Central memory CD8-positive, alpha-beta T cell (primary cell): Measurements from ENCODE around the gene RPUSD4.

ENCODE experiments used
- ATAC-seq: fragments of 150-1000 bp; cut with Tn5 transposase; replicated peaks from 2 replicates; pipeline ENCODE4 v1.10.0; 2022; ENCODE audit warnings: mild to moderate bottlenecking, moderate FRiP score, moderate number of reproducible peaks; ENCODE audit not compliant: poor library complexity, severe bottlenecking; ENCODE audit errors: extremely low read depth
- DNase-seq, 2 donors: peaks; one replicate each; pipeline ENCODE4 v3.0.0; 2021; ENCODE audit warnings: low spot score in 2 of 2
- H3K27ac Mint-ChIP-seq: one replicate; pipeline ENCODE4 v1.8.0; 2022; ENCODE audit warnings: low read depth, mild to moderate bottlenecking, moderate library complexity, mixed read lengths
- H3K27me3 Mint-ChIP-seq: one replicate; pipeline ENCODE4 v1.8.0; 2022; ENCODE audit warnings: mixed read lengths
- H3K36me3 Mint-ChIP-seq: one replicate; pipeline ENCODE4 v1.8.0; 2022; ENCODE audit warnings: mild to moderate bottlenecking, moderate library complexity, mixed read lengths; ENCODE audit not compliant: insufficient read depth
- H3K4me1 Mint-ChIP-seq: one replicate; pipeline ENCODE4 v1.8.0; 2022; ENCODE audit warnings: mixed read lengths
- H3K4me3 Mint-ChIP-seq: one replicate; pipeline ENCODE4 v1.8.0; 2022; ENCODE audit warnings: mild to moderate bottlenecking, moderate library complexity, mixed read lengths
- H3K9me3 Mint-ChIP-seq: one replicate; pipeline ENCODE4 v1.8.0; 2022; ENCODE audit warnings: mixed read lengths

Gene RPUSD4

DNA sequence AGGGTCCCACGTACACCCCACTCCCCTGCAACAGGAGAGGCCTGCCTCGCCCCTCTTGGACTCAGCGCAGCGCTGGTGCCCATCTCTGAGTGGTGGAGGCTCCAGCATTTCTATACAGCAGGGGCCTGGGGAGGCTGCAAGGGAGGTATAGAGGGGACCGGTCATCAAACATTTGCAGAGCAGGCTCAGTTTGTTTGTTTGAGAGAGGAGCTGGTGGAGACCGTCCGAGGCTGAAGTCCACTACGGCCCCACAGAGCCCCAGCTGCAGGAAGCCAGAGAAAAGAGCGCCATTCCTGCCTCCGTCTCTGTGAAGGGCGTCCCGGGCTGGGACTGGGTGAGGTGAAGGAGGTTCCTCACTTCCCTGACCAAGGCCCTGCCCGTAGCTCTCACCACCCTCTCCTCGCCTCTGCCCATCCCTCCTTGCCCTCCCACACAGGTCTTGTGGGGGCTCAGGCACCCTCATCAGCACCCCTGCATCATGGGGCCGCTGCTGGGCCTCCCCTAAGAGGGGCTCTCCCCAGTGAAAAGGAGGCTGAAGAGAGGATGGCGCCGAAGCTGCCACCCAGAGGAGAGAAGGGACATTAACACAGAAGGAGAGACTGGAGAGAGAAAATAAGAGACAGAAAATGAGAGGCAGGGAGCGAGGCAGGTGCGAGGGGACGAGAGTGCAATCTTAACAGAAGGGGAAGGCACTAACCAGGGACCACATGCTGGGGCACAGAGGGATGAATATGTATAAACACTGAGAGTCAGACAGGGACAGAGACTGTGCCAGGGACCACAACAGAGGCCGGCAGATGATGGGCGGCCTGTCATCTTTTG, 24.5 kb downstream of the RPUSD4 start:
- ATAC-seq (no peak), DNase-seq (no peak)
- H3K9me3 Mint-ChIP-seq: no peaks in the 10 kb centered on the region
- H3K36me3 Mint-ChIP-seq: peaks cover 1% of the 10 kb centered on the region
- no peak overlapping the region for H3K4me3 Mint-ChIP-seq
- H3K27ac Mint-ChIP-seq: no peak overlapping the region
- H3K27me3 Mint-ChIP-seq: no peaks in the 10 kb centered on the region
- no peaks in the 10 kb centered on the region for H3K4me1 Mint-ChIP-seq

DNA sequence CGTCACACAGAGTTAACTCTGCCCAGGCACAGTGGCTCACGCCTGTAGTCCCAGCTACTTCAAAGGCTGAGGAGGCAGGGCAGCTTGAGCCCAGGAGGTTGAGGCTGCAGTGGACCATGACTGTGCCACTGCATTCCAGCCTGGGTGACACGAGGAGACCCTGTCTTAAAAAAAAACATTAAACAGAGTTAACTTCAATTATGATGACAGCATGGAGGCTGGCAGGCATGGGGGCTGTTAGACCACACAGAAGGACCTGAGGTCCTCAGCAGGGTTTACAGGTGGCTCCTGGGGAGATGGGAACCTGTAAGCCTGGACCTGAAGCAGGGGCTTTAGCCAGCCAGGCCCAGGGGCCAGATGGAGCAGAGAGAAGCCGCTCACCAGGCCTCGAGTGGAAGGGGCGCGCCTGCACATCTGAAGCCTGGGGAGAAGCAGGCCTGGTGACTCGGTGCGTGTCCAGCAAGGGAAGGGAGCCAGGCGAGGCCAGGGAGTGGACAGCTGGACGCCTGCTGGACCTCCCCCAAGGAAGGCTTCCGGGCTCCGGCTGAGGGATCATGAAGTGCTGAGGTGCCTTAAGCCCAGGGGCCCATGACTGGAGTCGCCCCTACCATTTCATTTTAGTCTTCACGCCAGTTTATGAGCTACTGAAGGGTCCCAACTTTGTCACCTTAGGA, 25.3 kb downstream of the RPUSD4 start:
- ATAC-seq (no peak), DNase-seq (no peak)
- Mint-ChIP-seq H3K4me3 (no peak overlapping the region), H3K36me3 (peaks cover 5% of the 10 kb centered on the region), H3K27ac (no peak overlapping the region), H3K4me1 (no peaks in the 10 kb centered on the region), H3K27me3 (no peaks in the 10 kb centered on the region), H3K9me3 (no peaks in the 10 kb centered on the region)

DNA sequence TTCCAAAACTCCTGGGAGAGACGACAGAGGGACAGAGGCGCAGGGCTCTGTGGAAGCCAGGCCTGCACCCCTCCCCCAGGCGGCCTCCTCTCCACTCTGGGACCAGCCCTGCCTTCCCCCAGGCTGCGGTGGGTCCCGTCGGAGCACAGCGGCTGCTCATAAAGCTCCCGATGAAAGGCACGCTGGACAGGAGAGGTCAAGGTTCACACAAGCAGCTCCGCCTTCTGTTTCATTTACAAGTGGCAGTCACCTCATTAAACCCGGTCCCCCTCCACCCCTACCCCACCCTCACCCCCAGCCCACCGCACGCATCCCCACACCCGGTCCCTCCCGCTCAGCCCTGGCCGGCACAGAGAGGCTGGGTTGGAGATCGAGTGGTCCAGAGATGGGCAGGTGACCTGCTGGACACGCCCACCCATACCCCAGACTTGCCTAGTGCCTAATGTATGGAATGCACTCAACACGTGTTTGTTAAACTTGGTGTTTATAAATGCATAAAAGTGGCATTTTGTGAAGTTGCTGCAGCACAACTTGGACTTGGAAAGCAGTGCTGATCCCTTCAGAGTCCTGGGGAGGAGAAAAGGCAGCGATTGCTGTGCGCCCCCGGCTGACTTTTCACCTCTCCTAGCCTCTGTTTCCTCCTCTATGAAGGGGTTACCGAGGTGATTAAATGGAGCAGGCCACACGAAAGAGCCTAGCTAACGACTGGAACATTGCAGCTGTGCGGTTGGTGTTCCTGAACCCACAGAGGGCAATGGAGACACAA, 26.0 kb downstream of the RPUSD4 start:
- ATAC-seq (no peak), DNase-seq (no peak)
- Mint-ChIP-seq H3K9me3 (no peaks in the 10 kb centered on the region), H3K36me3 (peaks cover 5% of the 10 kb centered on the region), H3K4me1 (no peaks in the 10 kb centered on the region), H3K4me3 (no peak overlapping the region), H3K27me3 (no peaks in the 10 kb centered on the region), H3K27ac (no peak overlapping the region)

DNA sequence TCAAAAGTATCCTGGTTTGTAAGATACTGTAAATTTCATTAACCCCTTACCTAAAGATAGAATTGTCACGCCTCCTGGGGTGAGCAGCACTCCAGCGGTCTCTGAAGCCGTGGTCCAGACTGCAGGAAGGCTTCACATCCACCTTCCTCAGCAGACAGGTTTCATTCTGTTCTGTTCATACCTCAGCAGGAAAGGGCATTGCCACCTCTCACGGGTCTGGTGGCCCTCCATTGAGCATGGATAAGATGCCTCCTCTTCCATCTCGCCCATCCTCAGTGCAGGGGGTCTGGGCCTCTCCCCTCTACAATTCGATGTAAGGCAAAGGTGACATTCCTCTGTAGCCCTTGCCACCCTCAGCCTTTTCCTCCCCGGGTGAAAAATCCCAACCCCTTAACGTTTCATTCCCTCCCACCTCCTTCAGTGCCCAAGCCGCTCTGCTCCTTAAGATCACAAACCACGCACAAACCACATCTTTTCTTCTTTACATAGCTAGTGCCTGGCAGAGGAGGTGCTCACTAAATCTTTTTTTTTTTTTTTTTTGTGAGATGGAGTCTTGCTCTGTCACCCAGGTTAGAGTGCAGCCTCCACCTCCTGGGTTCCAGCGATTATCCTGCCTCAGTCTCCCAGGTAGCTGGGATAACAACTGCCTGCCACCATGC, 28.5 kb downstream of the RPUSD4 start:
- ATAC-seq (no peak), DNase-seq (no peak)
- Mint-ChIP-seq H3K27me3 (no peaks in the 10 kb centered on the region), H3K36me3 (peaks cover 3% of the 10 kb centered on the region), H3K9me3 (no peaks in the 10 kb centered on the region), H3K4me3 (no peak overlapping the region), H3K4me1 (no peaks in the 10 kb centered on the region), H3K27ac (no peak overlapping the region)

DNA sequence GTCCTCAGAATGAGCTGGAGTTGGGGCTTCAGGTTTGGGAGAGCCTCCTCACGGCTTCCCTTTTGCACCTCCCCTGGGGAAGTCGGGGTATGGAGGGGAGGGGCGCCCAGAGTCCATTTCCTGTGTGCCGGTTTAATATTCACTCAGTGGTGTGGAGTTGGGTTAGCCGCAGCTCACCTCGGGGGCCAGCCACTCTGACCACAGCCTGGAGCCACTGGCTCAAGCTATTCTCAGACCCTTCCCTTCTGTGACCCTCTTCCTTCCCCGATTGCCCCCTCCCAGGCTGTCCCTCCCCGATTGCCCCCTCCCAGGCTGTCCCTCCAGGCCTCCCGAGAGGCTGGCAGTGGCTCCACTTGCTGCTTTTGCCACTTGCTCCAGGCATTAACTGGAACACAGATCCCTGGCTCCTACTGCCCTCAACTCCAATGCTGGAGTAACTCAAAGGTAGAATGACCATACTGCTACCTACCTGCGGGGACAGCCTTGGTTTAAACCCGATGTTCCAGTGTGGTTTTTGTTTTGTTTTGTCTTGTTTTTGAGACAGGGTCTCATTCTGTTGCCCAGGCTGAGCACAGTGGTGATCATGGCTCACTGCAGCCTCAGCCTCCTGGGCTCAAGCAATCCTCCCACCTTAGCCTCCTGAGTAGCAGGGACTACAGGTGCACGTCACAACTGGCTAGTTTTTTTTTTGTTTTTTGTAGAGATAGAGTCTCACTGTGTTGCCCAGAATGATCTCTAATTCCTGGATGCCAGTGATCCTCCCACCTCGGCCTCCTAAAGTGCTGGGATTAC, 29.3 kb downstream of the RPUSD4 start:
- H3K27ac Mint-ChIP-seq: no peak overlapping the region
- DNase-seq: no peak
- no peaks in the 10 kb centered on the region for H3K9me3 Mint-ChIP-seq
- H3K36me3 Mint-ChIP-seq: peaks cover 3% of the 10 kb centered on the region
- no peak for ATAC-seq
- peaks cover 4% of the 10 kb centered on the region for H3K27me3 Mint-ChIP-seq
- no peak overlapping the region for H3K4me3 Mint-ChIP-seq
- no peaks in the 10 kb centered on the region for H3K4me1 Mint-ChIP-seq

DNA sequence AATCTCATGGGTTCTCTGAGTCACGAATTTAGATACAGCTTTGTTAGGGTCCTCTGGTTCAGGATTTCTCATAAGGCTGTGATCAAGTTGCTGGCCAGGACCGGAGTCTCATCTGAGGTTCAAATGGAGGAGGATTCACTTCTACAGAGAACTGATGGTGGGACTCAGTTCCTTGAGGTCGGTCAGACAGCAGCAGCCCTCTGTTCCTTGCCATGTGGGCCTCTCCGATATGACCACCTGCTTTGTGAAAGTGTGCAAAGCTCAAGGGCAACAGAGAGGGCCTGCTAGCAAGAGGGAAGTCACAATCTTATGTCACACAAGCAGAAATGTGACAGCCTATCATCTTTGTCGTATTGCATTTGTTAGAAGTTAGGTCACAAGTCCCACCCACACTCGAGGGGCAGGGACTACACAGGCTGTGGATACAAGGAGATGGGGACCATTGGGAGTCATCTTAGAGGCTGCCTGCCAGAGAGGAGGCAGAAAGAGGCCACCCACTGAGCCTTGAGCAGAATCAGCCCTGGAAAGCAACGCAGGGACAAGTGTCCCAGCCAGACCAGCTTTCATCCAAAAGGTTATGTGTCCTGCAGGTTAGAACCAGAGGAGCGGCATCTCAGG, 34.5 kb downstream of the RPUSD4 start:
- Mint-ChIP-seq H3K27me3 (peaks cover 22% of the 10 kb centered on the region), H3K9me3 (no peaks in the 10 kb centered on the region), H3K4me1 (no peaks in the 10 kb centered on the region), H3K4me3 (no peak overlapping the region), H3K27ac (no peak overlapping the region), H3K36me3 (peaks cover 6% of the 10 kb centered on the region)
- DNase-seq (no peak), ATAC-seq (no peak)

DNA sequence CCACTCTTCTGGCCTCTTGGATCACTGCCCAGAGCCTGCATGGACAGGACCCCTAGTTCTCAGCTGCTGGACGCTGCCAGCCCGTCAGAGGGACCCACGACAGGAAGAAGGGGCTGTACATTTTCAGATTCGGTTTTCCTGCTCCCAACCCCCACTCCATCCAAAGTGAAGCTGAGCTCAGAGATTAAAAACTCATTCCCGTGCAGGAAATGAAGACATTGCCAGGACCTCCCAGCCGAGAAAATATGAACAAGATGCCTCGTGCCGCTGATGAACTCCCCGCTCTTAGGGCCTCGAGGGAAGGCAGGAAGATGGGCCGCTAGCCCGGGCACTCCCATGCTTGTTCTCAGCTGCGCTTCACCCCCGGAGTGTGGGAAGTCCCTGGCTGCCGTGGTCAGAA, 36.1 kb downstream of the RPUSD4 start:
- DNase-seq (no peak), ATAC-seq (no peak)
- Mint-ChIP-seq H3K27ac (no peak overlapping the region), H3K27me3 (peaks cover 36% of the 10 kb centered on the region), H3K4me1 (no peaks in the 10 kb centered on the region), H3K9me3 (no peaks in the 10 kb centered on the region), H3K4me3 (no peak overlapping the region), H3K36me3 (peaks cover 2% of the 10 kb centered on the region)

DNA sequence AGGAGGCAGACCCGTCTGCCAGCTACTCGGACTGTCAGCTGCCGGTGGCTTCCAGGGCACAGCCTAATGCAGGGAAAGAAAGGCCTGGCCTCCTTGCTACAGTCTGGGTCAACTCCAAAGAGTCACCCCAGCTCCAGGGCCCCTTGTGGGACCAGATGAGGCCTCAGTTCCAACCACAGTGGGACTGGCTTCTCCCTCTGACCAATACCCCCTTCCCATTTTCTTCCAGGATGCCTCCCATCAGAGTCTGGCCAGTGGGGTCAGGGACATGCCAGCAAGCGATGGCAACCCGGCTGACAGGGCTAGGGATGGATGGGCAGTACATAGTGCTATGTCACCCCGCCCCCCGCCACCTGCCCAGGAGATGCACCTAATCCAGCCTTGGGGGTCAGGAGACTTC, 36.6 kb downstream of the RPUSD4 start:
- Mint-ChIP-seq H3K4me3 (no peak overlapping the region), H3K27me3 (peaks cover 37% of the 10 kb centered on the region), H3K36me3 (peaks cover 2% of the 10 kb centered on the region), H3K9me3 (no peaks in the 10 kb centered on the region), H3K4me1 (no peaks in the 10 kb centered on the region), H3K27ac (no peak overlapping the region)
- DNase-seq: no peak
- no peak for ATAC-seq

DNA sequence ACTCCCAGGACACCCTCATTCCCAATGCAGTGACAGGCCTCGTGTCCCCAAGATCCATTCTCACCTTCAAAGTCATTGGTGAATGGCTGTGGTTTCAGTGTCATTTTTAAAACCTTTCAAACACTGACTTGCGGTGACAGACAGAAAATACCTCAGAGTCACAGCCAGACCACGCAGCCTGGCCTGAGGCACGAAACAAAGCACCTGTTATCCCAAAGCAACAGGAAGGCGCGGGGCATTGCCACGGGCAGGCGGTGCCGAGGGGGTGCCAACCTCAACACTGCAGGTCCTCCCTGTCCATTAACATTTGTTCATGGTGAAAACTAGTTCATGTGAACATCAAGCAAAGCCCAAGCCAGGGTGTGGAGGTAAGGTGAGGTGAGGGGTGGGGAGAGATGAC, 38.2 kb downstream of the RPUSD4 start:
- no peak overlapping the region for H3K4me3 Mint-ChIP-seq
- H3K27me3 Mint-ChIP-seq: peaks cover 52% of the 10 kb centered on the region
- ATAC-seq (no peak), DNase-seq (no peak)
- no peaks in the 10 kb centered on the region for H3K9me3 Mint-ChIP-seq
- no peaks in the 10 kb centered on the region for H3K4me1 Mint-ChIP-seq
- H3K27ac Mint-ChIP-seq: no peak overlapping the region
- H3K36me3 Mint-ChIP-seq: peaks cover 2% of the 10 kb centered on the region

DNA sequence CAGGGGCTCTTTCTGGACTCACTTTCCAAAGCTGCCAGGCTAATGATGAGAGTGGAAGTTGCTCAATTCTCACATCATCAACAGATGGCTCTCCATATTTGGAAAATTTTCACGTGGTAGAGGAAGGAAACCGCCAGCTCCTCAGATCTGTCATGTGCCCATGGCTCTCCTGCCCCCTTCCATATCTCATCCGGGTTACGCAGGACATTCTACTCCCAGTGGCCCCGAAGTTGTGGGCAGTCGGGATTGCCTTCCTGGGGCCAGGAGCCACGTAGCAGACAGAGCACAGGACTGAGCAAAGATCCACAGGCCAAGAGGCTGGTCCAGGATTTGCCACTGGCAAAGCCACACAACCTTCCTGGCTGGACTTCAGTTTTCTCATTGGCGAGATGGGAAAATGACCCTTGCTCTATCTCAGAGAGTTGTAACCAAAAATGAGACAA, 38.8 kb downstream of the RPUSD4 start:
- H3K27ac Mint-ChIP-seq: no peak overlapping the region
- H3K9me3 Mint-ChIP-seq: no peaks in the 10 kb centered on the region
- peaks cover 56% of the 10 kb centered on the region for H3K27me3 Mint-ChIP-seq
- H3K4me3 Mint-ChIP-seq: no peak overlapping the region
- no peak for ATAC-seq
- no peak for DNase-seq
- H3K4me1 Mint-ChIP-seq: no peaks in the 10 kb centered on the region
- H3K36me3 Mint-ChIP-seq: peaks cover 2% of the 10 kb centered on the region

DNA sequence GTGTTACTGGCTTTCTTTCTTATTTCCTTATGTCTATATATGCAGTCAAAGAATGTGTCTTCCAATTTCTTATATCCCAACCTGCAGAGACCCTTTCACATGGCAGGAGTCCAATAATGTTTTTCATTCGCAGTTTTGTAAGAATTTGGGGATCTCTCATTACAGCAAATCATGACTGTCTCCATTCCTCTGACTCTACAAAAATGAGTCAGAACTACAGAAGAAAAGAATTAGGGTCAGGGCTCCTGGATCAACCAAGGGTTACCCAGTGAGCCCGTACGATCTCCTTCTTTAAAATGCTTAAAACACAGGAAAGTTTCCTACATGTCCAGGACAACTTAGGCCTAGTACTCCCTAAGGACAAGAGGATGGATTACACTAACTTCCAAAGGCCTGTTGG, 42.2 kb downstream of the RPUSD4 start:
- H3K36me3 Mint-ChIP-seq: peaks cover 2% of the 10 kb centered on the region
- peaks cover 80% of the 10 kb centered on the region for H3K27me3 Mint-ChIP-seq
- no peak overlapping the region for H3K27ac Mint-ChIP-seq
- H3K4me3 Mint-ChIP-seq: no peak overlapping the region
- DNase-seq (no peak), ATAC-seq (no peak)
- H3K4me1 Mint-ChIP-seq: no peaks in the 10 kb centered on the region
- no peaks in the 10 kb centered on the region for H3K9me3 Mint-ChIP-seq
